NCI-H1436 treated with DMSO at 0.1 percent for 48 hours (cell line): ENCODE measurements around the gene ANTXR1.
"Not testable (repeated sequence)": the region's sequence is repeated elsewhere in the genome, so short reads cannot be mapped to it uniquely, and the experiment has no call there.

Source experiments
- DNase-seq: peaks from one replicate; lab custom pipeline; 2025; lab: John Stamatoyannopoulos, UW

Gene ANTXR1

DNA sequence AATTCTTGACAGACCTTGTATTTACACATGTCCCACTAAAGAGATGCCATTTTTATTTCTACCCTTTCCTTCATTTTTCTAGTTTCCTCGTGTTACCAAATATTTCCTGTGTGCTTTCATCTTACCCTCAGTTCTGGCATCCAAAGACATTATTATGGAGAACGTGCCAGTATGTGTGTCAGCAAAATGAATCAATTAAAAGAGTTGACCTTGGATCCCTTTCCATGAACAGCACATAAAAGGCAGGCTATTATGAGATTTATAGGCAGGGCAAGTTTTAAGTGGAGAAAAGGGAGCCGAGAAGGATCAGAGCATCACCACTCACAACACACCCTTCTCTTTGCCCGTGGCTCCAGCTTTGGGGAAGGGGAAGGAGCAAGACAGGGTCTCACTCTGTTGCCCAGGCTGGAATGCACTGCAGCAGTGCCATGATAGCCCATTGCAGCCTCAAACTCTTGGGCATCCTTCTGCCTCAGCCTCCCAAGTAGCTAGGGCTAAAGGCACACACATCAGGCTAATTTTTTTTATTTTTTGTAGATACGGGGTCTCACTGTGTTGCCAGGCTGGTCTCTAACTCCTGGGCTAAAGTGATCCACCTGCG, 224.2 kb downstream of the ANTXR1 start:
- no peak for DNase-seq

DNA sequence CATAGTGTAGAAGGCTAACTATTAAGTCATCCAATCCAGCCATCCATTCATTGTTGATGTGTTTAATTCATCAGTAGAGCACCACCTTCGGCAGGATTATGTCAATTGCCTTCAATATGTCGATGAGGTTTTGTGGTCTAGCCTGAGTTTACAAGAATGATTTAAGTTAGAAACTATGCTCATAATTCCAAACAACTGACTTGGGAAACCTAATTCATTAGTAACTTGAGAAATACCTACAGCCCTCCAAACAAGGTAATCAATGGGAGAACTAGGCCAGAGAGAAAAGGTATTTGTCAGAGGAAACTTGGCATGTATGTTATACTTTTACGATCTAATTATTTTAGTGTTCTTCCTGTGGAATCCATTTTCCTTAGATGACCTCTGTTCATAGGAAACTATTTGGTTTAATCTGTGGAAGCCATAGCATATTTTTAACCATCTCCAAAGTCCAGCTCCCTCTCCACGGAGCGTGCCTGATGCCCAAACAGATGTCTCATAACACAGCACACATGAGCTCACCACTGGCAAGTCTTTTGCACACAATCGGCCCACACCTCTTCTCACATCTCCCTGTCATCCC, 225.6 kb downstream of the ANTXR1 start:
- no peak for DNase-seq

DNA sequence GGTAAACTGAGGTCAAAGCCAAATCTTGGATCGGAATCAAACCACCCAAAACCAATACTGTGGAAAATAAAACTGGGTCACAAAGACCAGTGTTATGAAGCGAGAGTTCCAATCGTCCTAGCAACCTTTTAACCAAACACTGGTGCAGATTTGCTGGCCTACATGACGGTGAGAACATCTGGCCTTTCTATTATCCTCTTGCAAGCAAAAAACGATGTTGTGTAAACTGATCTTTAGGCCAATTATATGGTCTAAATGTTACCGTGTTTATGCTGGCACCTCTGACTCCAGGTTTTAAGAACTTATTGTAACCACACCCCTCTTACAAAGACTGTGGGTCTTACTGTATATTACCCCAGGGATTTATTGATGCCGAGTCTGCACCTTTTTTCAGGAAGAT, 228.1 kb downstream of the ANTXR1 start:
- DNase-seq = no peak

DNA sequence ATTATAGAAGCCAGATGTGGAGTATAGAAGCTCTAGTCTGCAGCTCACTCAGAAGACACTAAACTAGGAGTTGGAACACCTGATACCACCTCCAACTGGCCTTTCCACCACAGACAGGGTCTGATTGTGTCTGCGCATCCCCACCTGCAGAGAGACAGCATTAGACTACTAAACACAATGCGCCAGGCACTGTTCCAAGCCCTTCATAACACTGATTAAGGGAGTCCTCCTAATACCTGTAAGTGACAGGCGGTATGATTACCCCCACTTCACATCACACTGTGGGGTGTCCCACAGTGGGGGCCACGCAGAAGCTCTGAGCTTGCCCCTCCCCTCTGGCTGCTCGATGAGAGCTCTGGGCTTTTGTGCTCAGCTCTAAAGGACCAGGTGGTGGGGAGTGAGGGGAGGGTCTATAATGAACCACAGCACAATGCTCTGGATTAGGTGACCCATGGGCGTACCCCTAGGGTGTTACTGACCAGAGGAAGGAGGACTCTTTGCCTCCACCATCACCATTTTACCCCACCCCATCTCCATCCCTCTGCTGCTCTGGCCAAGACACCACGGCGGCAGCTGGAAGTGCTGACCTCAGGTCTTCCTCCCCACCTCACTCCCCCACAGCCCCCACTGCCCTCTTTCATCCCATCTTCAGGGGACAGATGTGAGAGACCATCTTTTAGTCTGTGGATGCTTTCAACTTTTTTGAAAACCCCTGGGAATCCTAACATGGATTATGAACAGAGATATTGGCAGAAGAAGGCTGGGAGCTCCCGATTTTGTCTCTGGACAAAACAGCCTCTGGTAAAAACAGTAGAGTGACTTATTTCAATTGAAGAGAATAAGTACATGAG, 228.9 kb downstream of the ANTXR1 start:
- DNase-seq = peak; percentile 3

DNA sequence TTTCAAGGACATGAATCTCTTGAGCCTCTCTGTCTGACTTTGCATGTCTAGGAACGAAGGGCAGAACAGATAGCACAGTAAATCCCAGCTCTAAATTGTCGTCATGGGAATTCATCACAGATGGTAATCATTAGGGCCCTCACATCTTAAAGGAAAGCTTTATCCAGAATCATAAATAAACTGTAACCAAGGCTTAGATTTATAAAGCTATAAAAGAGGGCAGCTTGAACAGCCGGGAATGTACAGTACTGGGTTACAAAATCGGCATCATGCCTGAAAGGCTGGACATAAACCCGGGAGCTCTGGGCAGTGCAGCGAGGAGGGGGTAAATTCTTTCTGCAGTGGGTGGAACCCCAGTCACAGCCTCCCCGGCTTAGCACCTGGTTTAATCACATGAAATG, 229.7 kb downstream of the ANTXR1 start:
- no peak for DNase-seq

DNA sequence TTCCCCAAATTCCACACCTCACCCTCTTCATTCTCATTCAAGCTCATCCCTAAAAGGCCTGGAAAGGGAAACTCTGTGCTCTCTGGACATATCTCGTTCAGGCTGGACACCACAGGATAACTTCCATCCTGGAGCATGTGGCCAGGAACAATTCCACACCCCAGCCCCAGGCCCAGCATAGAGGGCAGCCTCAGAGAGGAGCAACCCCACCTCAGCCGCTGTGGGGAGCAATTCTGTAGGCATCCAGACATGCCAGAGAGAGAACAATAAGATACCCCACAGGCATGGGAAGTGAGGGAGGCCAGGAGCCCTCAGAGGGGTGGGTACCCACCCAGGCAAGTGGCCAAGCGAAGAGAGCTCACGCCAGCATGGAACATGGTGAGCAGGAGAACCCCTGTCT, 230.7 kb downstream of the ANTXR1 start:
- DNase-seq = no peak

DNA sequence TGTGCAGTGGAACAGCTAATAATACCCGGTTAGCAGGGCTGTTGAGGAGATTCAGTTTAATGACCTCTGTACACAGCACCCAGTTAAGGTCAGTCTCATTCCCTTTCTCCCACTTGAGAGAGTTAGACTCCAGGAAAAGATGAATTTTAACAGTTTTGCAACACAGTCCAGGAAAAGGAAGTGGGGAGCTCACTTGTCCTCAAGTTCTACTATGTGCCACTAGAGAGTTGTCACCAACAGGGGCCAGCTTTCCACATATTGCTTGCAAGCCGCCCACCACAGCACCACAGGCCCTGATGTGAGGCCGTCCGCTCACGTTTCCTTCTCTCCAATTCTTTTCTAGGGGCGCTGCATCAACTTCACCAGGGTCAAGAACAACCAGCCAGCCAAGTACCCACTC, 231.9 kb downstream of the ANTXR1 start:
- no peak for DNase-seq

DNA sequence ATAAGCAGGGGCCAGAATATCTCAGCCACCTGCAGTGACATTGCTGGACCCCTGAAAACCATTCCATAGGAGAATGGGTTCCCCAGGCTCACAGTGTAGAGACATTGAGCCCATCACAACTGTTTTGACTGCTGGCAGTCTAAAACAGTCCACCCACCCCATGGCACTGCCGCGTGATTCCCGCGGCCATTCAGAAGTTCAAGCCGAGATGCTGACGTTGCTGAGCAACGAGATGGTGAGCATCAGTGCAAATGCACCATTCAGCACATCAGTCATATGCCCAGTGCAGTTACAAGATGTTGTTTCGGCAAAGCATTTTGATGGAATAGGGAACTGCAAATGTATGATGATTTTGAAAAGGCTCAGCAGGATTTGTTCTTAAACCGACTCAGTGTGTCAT, 234.6 kb downstream of the ANTXR1 start:
- DNase-seq = no peak

DNA sequence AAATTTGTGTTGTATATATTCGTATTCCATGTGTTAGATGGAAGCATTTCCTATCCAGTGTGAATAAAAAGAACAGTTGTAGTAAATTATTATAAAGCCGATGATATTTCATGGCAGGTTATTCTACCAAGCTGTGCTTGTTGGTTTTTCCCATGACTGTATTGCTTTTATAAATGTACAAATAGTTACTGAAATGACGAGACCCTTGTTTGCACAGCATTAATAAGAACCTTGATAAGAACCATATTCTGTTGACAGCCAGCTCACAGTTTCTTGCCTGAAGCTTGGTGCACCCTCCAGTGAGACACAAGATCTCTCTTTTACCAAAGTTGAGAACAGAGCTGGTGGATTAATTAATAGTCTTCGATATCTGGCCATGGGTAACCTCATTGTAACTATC, 235.3 kb downstream of the ANTXR1 start:
- no peak for DNase-seq

DNA sequence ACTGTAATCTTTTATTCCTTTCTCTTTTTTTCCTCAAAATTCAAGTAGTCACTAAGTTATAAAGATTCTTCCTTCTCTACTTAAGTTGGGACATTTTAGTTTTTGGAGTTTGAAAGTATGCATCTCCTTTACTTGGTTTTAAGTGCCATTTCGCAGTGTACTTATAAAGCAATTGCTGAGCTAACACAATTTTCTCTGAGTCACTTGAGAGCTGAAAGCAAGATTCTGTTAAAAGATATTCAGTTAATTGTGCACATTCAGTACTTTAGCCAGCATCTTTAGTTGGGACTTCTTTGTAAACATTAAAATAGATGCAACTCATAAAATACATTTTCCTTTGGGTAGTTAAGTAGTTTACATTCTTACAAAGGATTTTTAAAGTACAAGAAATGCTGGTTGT, 238.0 kb downstream of the ANTXR1 start:
- no peak for DNase-seq

DNA sequence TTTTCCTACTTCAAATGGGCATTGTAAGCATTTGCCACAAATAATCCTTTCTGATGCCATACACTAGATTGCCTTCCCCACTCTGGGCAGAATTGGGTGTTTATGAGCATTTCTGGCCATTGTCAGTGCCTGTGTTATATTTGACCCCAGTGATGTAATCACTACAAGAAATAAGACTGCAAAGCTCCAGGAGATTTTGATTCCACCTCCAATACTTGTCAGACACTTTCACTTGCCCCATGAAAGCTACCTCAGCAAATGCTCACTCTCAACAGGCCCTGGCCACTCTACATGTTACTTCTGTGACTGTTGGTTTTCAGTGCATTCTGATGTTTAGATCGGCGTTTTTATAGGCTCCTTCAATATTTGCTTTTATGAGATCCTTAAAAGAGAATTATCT, 239.0 kb downstream of the ANTXR1 start:
- DNase-seq = no peak

DNA sequence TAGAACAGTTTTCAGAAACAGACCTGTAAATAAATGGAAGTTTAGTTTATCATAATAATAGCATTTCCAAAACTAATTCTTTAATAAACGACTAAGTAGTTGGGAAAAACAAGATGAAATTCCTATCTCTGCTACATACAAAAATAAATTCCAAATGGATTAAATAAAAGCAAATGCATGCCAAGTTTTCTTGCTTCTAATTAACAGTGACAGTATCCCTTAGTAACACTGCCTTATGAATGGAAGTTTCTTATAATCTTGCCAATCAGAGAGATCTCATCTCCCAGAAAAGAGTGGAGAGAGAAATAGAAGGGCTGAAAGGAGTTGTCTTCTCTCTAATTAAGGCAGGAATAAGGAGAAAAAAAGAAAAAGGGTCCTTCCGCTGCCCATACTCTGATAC, 240.1 kb downstream of the ANTXR1 start:
- no peak for DNase-seq

DNA sequence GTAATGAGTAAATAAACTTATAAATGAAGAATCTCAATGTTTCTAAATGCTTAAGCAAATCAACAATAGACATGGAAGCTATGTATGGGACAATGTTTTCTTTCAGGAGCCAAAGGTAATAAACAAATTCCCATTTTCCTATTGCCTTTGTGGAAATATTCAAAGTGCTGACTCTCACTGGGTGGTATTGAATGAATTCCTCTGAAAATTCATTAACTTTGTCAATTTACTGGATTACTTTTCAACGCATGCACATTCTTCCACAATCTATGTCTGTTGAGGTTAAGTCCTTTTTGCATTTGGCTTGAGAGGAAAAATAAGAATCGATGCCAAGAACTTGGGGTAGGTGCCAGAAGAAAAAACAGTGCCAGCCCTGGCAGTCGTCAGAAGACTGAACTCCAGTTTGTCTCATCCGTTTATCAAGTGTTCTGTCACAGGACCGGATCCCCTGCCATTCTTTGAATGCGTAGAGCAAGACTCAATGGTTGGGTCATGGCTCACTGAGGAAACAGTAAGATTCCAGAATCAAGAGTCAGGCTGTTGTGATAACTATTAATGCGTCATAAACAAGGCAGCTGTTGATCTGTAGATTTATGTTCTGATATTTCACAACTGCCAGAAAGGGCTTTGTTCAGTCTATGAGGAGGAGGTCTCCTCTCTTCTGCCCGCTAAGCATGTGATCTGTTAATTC, 240.8 kb downstream of the ANTXR1 start:
- DNase-seq = no peak

DNA sequence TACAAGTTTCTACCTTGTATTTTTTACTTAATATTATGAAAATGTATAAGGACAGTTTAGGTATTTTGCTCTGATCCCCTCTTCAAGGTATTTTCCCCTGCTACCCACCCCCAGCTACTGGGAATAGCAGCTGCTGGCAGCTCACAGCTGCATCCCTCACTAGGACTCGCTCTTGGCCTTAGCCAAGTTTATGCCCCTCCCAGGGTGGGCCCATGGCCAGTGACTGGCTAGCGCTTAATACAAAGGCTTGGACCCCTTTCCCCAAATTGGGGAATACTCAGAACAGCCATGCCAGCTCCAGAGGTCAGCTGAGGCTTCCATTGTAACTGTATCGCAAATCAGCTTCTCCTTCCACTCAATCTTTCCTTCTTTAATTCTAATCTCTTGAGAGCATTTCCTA, 242.8 kb downstream of the ANTXR1 start:
- no peak for DNase-seq

DNA sequence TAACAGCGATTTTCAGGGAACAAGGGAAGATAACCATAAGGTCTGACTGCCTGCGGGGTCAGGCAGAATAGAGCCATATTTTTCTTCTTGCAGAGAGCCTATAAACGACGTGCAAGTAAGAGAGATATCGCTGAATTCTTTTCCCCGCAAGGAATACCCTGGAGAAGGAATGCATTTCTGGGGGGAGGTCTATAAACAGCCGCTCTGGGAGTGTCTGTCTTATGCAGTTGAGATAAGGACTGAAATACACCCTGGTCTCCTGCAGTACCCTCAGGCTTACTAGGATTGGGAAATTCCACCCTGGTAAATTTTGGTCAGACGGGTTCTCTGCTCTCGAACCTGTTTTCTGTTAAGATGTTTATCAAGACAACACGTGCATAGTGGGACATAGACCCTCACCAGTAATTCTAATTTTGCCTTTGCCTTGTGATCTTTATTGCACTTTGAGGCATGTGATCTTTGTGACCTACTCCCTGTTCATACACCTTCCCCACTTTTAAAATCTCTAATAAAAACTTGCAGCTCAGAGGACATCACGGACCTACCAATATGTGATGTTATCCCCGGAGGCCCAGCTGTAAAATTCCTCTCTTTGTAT, 247.1 kb downstream of the ANTXR1 start:
- DNase-seq = not testable (repeated sequence)

DNA sequence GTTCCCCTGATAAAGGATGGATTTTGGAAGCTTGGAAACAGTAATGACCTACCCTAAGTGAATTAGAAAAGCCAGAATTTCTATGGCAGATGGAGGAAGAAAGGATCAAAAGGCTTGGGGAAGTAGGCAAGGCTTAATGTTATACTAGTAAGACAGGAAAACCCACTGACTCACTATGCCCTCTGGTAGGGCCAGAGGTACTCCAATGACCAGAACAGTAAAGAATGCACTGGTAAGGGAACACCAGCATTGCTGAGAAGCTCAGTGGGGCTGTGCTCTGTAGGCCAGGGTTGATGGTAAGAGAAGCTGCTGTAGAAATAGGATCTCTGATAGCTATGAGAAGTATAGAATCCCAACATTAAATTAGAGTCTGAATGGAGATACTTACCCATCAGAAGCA, 247.7 kb downstream of the ANTXR1 start:
- DNase-seq = no peak

DNA sequence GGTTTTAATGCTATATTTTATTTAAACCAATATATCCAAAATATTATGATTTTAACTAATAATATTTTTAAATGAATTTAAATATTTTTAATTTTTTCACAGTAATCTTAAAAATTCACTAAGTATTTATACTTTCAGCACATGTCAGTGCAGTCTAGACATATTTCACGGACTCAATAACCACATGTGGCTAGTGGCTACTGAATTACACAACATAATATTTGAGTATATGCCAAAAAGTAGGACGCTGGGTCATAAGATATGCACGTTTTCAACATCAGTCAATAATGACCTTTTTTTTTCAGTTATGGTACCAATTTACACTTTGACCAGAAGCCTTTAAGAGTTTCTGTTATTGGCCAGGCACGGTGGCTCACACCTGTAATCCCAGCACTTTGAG, 256.4 kb downstream of the ANTXR1 start:
- DNase-seq = no peak

DNA sequence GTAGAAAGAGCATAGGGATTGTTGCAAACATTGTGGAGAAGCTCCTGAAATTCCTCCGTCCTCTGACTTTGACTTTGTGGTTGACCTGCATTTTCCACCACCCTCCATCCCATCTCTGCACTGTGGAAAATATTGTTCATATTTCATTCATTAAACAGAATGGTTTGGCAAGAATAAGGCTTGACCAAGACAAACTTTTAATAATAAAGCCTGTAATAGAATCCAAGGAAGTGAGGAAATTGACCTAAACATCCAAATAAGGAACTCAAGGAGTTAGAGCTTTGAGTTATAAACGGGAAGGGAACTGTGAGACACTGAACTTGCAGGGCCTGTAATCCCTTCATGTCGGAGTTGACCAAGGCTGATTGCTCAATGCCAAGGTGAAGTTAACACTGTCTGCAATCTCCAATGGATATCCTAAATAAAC, 258.9 kb downstream of the ANTXR1 start:
- DNase-seq = no peak

DNA sequence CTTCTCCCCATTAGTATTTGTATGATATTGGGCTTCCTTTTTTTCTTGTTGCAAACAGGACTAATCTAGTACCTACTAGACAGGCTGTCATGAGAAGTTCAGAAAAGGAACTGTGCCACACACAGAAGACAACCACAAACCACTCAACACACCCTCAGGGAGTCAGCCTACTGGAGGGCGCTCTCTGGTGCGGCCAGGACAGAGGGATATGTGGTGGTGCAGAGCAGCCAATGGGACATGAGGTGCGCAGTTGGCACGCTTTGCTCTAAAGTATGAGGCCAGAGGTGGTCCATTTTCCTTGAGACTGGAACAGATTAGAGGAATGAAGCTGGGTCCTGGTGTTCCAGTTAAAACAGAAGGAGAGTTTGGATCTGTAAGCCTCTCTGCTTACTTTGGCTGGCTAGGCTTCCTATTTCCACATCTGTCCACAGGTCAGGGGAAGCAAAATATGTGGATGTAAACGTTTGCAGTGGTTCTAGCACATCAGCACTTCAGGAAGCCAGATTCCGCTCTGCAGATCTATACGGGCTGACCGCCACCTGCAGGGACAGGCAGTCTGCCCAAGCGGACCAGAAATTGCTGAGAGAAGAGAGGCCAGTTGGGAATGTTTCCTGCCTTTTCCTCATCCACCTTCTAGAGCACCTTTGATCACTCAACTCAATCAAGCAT, 260.0 kb downstream of the ANTXR1 start:
- DNase-seq = no peak

DNA sequence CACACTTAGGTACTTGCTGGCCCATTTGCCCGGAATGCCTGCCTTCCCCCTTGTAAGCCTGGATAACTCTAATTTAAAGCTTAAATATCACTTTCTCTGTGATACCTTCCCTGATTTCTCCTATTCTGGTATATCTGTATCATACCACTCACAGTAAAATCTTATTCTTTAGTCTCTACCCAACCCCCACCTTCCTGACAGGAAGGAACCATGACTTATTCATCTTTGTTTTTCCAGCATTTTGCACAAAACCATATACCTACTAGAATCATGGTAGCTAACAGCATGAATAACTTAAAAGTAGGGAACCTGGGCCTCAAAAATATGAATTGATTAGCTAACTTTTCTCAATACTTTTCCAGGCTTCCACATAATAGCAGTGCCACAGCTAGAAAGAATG, 262.5 kb downstream of the ANTXR1 start:
- DNase-seq = no peak

DNA sequence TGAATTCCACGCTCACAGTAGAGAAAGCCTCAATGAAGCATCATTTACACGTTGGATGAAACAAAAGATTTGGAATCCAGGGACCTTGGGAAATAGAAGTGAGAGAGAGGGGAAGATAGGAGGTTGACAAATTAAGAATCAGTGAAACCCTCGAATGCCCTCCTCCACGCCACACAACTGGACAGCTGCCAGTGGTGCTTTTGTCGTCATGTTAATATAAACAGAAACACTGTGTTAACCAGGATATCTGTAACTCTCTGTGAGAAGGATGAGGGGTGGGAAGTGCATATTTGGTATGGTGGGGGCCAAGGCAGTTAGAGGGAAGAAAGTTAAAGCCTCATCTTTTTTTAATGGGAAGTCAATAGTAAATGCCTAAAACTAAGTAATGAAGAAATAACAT, 265.4 kb downstream of the ANTXR1 start:
- no peak for DNase-seq

DNA sequence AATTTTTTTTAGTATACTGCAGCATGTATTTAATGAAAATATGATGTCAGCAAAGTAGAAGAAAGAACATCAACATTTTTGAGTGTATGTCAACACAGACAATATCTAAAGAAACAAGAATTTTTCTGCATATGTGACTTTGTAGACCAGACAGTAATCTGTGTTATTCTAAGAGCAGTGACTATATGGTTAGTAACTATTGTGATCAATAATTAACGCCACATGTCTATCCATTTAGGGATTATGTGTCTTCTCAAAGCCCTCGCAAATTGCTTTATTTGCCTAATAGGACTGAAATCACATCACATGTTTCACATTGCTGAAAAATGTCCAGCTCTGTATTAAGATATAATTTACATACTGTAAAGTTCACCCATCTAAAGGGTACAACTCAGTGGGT, 266.2 kb downstream of the ANTXR1 start:
- no peak for DNase-seq
